ENCODE measurements around the gene FBP2.
A peak's percentile ranks its signal among the peaks of the same experiment; 100 is the strongest.
"Not testable (repeated sequence)": the region's sequence is repeated elsewhere in the genome, so short reads cannot be mapped to it uniquely, and the experiment has no call there.

The FBP2 gene

GRCh38 chr9:94606646-94607422 lies 13.2 kb upstream of the FBP2 start:
- DNase-seq (ENCODE audit: low read depth) = no peak

GRCh38 chr9:94603259-94604160 lies 9.9 kb upstream of the FBP2 start:
- peak; percentile 21 for DNase-seq (ENCODE audit: low read depth)

GRCh38 chr9:94602666-94603065 lies 9.0 kb upstream of the FBP2 start:
- DNase-seq (ENCODE audit: low read depth) = no peak

- no peak for DNase-seq (ENCODE audit: low read depth)
Observed at GRCh38 chr9:94600715-94601114, 7.1 kb upstream of the FBP2 start.

- no peak for DNase-seq (ENCODE audit: low read depth)
Observed at GRCh38 chr9:94600258-94600657, 6.6 kb upstream of the FBP2 start.

GRCh38 chr9:94599102-94599501 lies 5.5 kb upstream of the FBP2 start:
- DNase-seq (ENCODE audit: low read depth) = no peak

GRCh38 chr9:94592683-94593082 lies 941 bp downstream of the FBP2 start:
- DNase-seq (ENCODE audit: low read depth) = not testable (repeated sequence)

- no peak for DNase-seq (ENCODE audit: low read depth)
Observed at GRCh38 chr9:94591876-94592275, 1.7 kb downstream of the FBP2 start.

- not testable (repeated sequence) for DNase-seq (ENCODE audit: low read depth)
Observed at GRCh38 chr9:94591046-94591545, 2.5 kb downstream of the FBP2 start.

GRCh38 chr9:94588681-94589080 lies 4.9 kb downstream of the FBP2 start:
- DNase-seq (ENCODE audit: low read depth) = no peak

GRCh38 chr9:94586814-94587213 lies 6.8 kb downstream of the FBP2 start:
- no peak for DNase-seq (ENCODE audit: low read depth)

GRCh38 chr9:94586316-94586715 lies 7.3 kb downstream of the FBP2 start:
- DNase-seq (ENCODE audit: low read depth) = no peak

- DNase-seq (ENCODE audit: low read depth) = no peak
Observed at GRCh38 chr9:94584555-94584954, 9.1 kb downstream of the FBP2 start.

- no peak for DNase-seq (ENCODE audit: low read depth)
Observed at GRCh38 chr9:94581728-94582127, 11.9 kb downstream of the FBP2 start.

GRCh38 chr9:94577571-94577970 lies 16.1 kb downstream of the FBP2 start:
- no peak for DNase-seq (ENCODE audit: low read depth)

- DNase-seq (ENCODE audit: low read depth) = no peak
Observed at GRCh38 chr9:94577036-94577435, 16.6 kb downstream of the FBP2 start.

- DNase-seq (ENCODE audit: low read depth) = no peak
Observed at GRCh38 chr9:94576131-94576530, 17.5 kb downstream of the FBP2 start.

- DNase-seq (ENCODE audit: low read depth) = no peak
Observed at GRCh38 chr9:94568972-94569712, 24.5 kb downstream of the FBP2 start.

- no peak for DNase-seq (ENCODE audit: low read depth)
Observed at GRCh38 chr9:94568250-94568889, 25.3 kb downstream of the FBP2 start.

- no peak for DNase-seq (ENCODE audit: low read depth)
Observed at GRCh38 chr9:94567271-94567670, 26.4 kb downstream of the FBP2 start.

- DNase-seq (ENCODE audit: low read depth) = no peak
Observed at GRCh38 chr9:94566550-94566949, 27.1 kb downstream of the FBP2 start.

- DNase-seq (ENCODE audit: low read depth) = not testable (repeated sequence)
Observed at GRCh38 chr9:94564279-94564678, 29.3 kb downstream of the FBP2 start.

Measured in activated T-helper 9 cell treated with anti-CD3 and anti-CD28 coated beads, Interleukin-2, amount 50 U/mL, for 16 hours (primary cell).